MCF 10A (cell line): ENCODE data around the gene BTBD10. TPM values are rescaled to one million over a fixed set of nuclear protein-coding genes. Genes with fewer than 3 reads are reported as not detected.

ENCODE experiments used
- BruUV-seq: library from RNA; stranded (reverse); fragments of 400-500 nt; replicated peaks from 2 replicates; lab custom pipeline; 2021; lab: Mats Ljungman, UMichigan
- CTCF ChIA-PET: fragments of 300-600 bp; sonication (Branson Sonifier 250); formaldehyde crosslinking; extraction: SDS; loops from one replicate; lab custom pipeline; 2021; ENCODE audit warnings: antibody characterized with exemption, inconsistent platforms; lab: Yijun Ruan, JAX
- POLR2A ChIA-PET: fragments of 300-600, 350-650 bp; sonication (Branson Sonifier 250); formaldehyde crosslinking; extraction: SDS; loops from one replicate; lab custom pipeline; 2020; ENCODE audit warnings: antibody characterized with exemption, inconsistent platforms; lab: Yijun Ruan, JAX
- DNase-seq: peaks from one replicate; pipeline ENCODE4 v3.0.0-alpha.2; 2018; ENCODE audit not compliant: unreplicated experiment
- H3K27ac Mint-ChIP-seq: one replicate; pipeline ENCODE4 v1.8.0; 2022; ENCODE audit warnings: mild to moderate bottlenecking, low read depth, mixed read lengths; ENCODE audit not compliant: unreplicated experiment
- H3K27me3 Mint-ChIP-seq: one replicate; pipeline ENCODE4 v1.8.0; 2022; ENCODE audit warnings: mixed read lengths; ENCODE audit not compliant: insufficient read depth, unreplicated experiment
- H3K36me3 Mint-ChIP-seq: one replicate; pipeline ENCODE4 v1.8.0; 2022; ENCODE audit warnings: mild to moderate bottlenecking, moderate library complexity, mixed read lengths; ENCODE audit not compliant: insufficient read depth, unreplicated experiment
- H3K4me1 Mint-ChIP-seq: one replicate; pipeline ENCODE4 v1.8.0; 2022; ENCODE audit warnings: mixed read lengths; ENCODE audit not compliant: insufficient read depth, unreplicated experiment
- H3K4me3 Mint-ChIP-seq: one replicate; pipeline ENCODE4 v1.8.0; 2022; ENCODE audit warnings: mild to moderate bottlenecking, moderate library complexity, mixed read lengths; ENCODE audit not compliant: unreplicated experiment
- H3K9me3 Mint-ChIP-seq: one replicate; pipeline ENCODE4 v1.8.0; 2022; ENCODE audit warnings: mixed read lengths; ENCODE audit not compliant: unreplicated experiment
- CTCF ChIP-seq: fragments of 200-600 bp; IDR thresholded peaks from one replicate; pipeline ENCODE4 v1.8.0; 2022; ENCODE audit warnings: antibody characterized with exemption, mild to moderate bottlenecking; ENCODE audit not compliant: unreplicated experiment
- intact Hi-C: fragments of 100-400 bp; cut with micrococcal nuclease; formaldehyde crosslinking; loops from 2 replicates; pipeline ENCODE4 v1.14.1; 2022
- total RNA-seq: library from RNA; stranded (reverse); gene quantifications from 2 replicates; pipeline ENCODE4 v1.2.3, GENCODE V29; 2022

BTBD10 gene
- total RNA-seq, 1 experiment from 2014 or later: 42.2 TPM

- intact Hi-C loops: loop anchor here (5.0 kb wide), 1 partner anchor 377 kb away; no protein-coding TSS in a partner anchor
- no peak for TF ChIP-seq CTCF
- ChIA-PET POLR2A (interaction anchor here (0.6 to 14.0 kb wide), 11 partner anchors 8 to 130 kb away, joined by 3 to 204 read pairs (median 4); no protein-coding TSS in a partner anchor), CTCF (interaction anchor here (0.5 to 10.7 kb wide), 11 partner anchors 19 to 1489 kb away, joined by 3 to 311 read pairs (median 3); no protein-coding TSS in a partner anchor)
- DNase-seq: peak; percentile 74
- Mint-ChIP-seq H3K27ac (peak overlapping the region; percentile 56), H3K9me3 (no peaks in the 10 kb centered on the region), H3K4me1 (peaks cover 49% of the 10 kb centered on the region), H3K4me3 (no peak overlapping the region), H3K27me3 (no peaks in the 10 kb centered on the region), H3K36me3 (peaks cover 5% of the 10 kb centered on the region)
- no TSS peak for BruUV-seq
Observed at GRCh38 chr11:13339195-13340153, 123.5 kb downstream of the BTBD10 start.

- ChIA-PET CTCF (interaction anchor here (0.5 to 10.7 kb wide), 9 partner anchors 18 to 155 kb away, joined by 3 to 311 read pairs (median 3); no protein-coding TSS in a partner anchor), POLR2A (interaction anchor here (0.8 to 14.0 kb wide), 16 partner anchors 9 to 129 kb away, joined by 3 to 204 read pairs (median 3); no protein-coding TSS in a partner anchor)
- H3K9me3 Mint-ChIP-seq: no peaks in the 10 kb centered on the region
- H3K27me3 Mint-ChIP-seq: no peaks in the 10 kb centered on the region
- peak overlapping the region; percentile 56 for H3K27ac Mint-ChIP-seq
- intact Hi-C loops: no loop called here
- H3K36me3 Mint-ChIP-seq: peaks cover 5% of the 10 kb centered on the region
- peak overlapping the region; percentile 71 for H3K4me3 Mint-ChIP-seq
- peaks cover 55% of the 10 kb centered on the region for H3K4me1 Mint-ChIP-seq
- peak; percentile 83 for DNase-seq
- TF ChIP-seq CTCF: no peak
- BruUV-seq: TSS peak; percentile 11
Observed at GRCh38 chr11:13338427-13339069, 124.5 kb downstream of the BTBD10 start.

- TSS peak; percentile 99 for BruUV-seq
- ChIA-PET CTCF (interaction anchor here (0.6 to 10.7 kb wide), 9 partner anchors 9 to 1045 kb away, joined by 3 to 311 read pairs (median 4); no protein-coding TSS in a partner anchor), POLR2A (interaction anchor here (0.6 to 14.0 kb wide), 17 partner anchors 10 to 1555 kb away, joined by 3 to 204 read pairs (median 3); no protein-coding TSS in a partner anchor)
- Mint-ChIP-seq H3K4me1 (peaks cover 60% of the 10 kb centered on the region), H3K27me3 (no peaks in the 10 kb centered on the region), H3K36me3 (peaks cover 5% of the 10 kb centered on the region), H3K4me3 (peak overlapping the region; percentile 71), H3K27ac (peak overlapping the region; percentile 56), H3K9me3 (no peaks in the 10 kb centered on the region)
- no peak for TF ChIP-seq CTCF
- intact Hi-C loops: no loop called here
- DNase-seq: no peak
Observed at GRCh38 chr11:13338019-13338426, 125.0 kb downstream of the BTBD10 start.

Other genes with a start within 250 kb of the BTBD10 start
- 71.6 and 88.4 TPM in 2 replicates for gene BMAL1, start 185.4 kb downstream of the BTBD10 start, total RNA-seq
- not detected in 2 replicates for gene PTH, start 32.8 kb upstream of the BTBD10 start, total RNA-seq
- 106 and 112 TPM in 2 replicates for gene FAR1, start 205.4 kb upstream of the BTBD10 start, total RNA-seq